CD14-positive monocyte (primary cell): Measurements from ENCODE around the gene SERP2. TPM values are rescaled to one million over a fixed set of nuclear protein-coding genes. Genes with fewer than 3 reads are reported as not detected.

ENCODE experiments used
- DNase-seq, 3 donors: peaks; one replicate each; pipeline ENCODE4 v3.0.0-alpha.2; 2011 to 2022
- H2AFZ ChIP-seq: 2 replicates; pipeline ENCODE4 v1.6.0; 2012; ENCODE audit warnings: mild to moderate bottlenecking, low read depth, low read length, inconsistent platforms; ENCODE audit not compliant: insufficient read depth, poor library complexity, severe bottlenecking
- H3K27ac ChIP-seq, 2 donors: 1 replicate in 1 of 2; 2 replicates in 1 of 2; pipeline ENCODE4 v1.5.1; 2012 to 2013; ENCODE audit warnings: low read length in 2 of 2, control low read depth in 1 of 2, inconsistent platforms in 1 of 2, low read depth in 1 of 2, mild to moderate bottlenecking in 1 of 2
- H3K27me3 ChIP-seq, 2 donors: one replicate each; pipeline versions ENCODE4 v1.6.0 to v1.6.1; 2011 to 2013; ENCODE audit warnings: low read length in 2 of 2; ENCODE audit not compliant: control insufficient read depth in 2 of 2, insufficient read depth in 2 of 2
- H3K36me3 ChIP-seq, 2 donors: replicated peaks in 1 of 2; 1 replicate in 1 of 2; 2 replicates in 1 of 2; pipeline versions ENCODE4 v1.5.1 to v1.6.1; 2012 to 2013; ENCODE audit warnings: low read length in 2 of 2, control low read depth in 1 of 2, inconsistent platforms in 1 of 2, mild to moderate bottlenecking in 1 of 2; ENCODE audit not compliant: insufficient read depth in 2 of 2, control insufficient read depth in 1 of 2
- H3K4me1 ChIP-seq, 2 donors: 1 replicate in 1 of 2; 2 replicates in 1 of 2; pipeline versions ENCODE4 v1.5.1 to v1.6.1; 2012 to 2013; ENCODE audit warnings: low read length in 2 of 2, control low read depth in 1 of 2, inconsistent platforms in 1 of 2, mild to moderate bottlenecking in 1 of 2, moderate library complexity in 1 of 2; ENCODE audit not compliant: insufficient read depth in 2 of 2, control insufficient read depth in 1 of 2
- H3K4me2 ChIP-seq: replicated peaks from 2 replicates; pipeline ENCODE3; 2012; ENCODE audit warnings: low read length, moderate library complexity, mild to moderate bottlenecking; ENCODE audit not compliant: poor library complexity, severe bottlenecking; ENCODE audit errors: extremely low read depth
- H3K4me3 ChIP-seq, 3 experiments: fragments of 200-600 bp in 1 of 3; sonication (generic) in 1 of 3; replicated peaks in 1 of 3; 1 replicate in 2 of 3; 2 replicates in 1 of 3; pipeline ENCODE4 v1.5.1; 2011 to 2013; ENCODE audit warnings: low read length in 3 of 3, mild to moderate bottlenecking in 3 of 3, control low read depth in 2 of 3, low read depth in 2 of 3, inconsistent platforms in 1 of 3, moderate library complexity in 1 of 3
- H3K79me2 ChIP-seq: 2 replicates; pipeline ENCODE4 v1.6.0; 2012; ENCODE audit warnings: mild to moderate bottlenecking, control low read depth, inconsistent platforms, low read length, moderate library complexity; ENCODE audit not compliant: insufficient read depth
- H3K9ac ChIP-seq: 2 replicates; pipeline ENCODE4 v1.6.0; 2017; ENCODE audit warnings: low read length, mild to moderate bottlenecking; ENCODE audit not compliant: insufficient read depth, poor library complexity, severe bottlenecking
- H3K9me3 ChIP-seq, 2 donors: replicated peaks in 1 of 2; 1 replicate in 1 of 2; 2 replicates in 1 of 2; pipeline versions ENCODE4 v1.5.1 to v1.6.1; 2012 to 2013; ENCODE audit warnings: low read length in 2 of 2, control low read depth in 1 of 2; ENCODE audit not compliant: control insufficient read depth in 1 of 2, insufficient read depth in 1 of 2
- H4K20me1 ChIP-seq: 2 replicates; pipeline ENCODE4 v1.6.0; 2012; ENCODE audit warnings: mild to moderate bottlenecking, low read length, control low read depth, moderate library complexity; ENCODE audit not compliant: insufficient read depth
- H3K27ac Mint-ChIP-seq, 7 donors: one replicate each; pipeline ENCODE4 v1.8.0; 2020; ENCODE audit warnings: mild to moderate bottlenecking in 7 of 7, mixed read lengths in 7 of 7, moderate library complexity in 6 of 7, inconsistent platforms in 2 of 7
- H3K27me3 Mint-ChIP-seq, 3 donors: one replicate each; pipeline ENCODE4 v1.8.0; 2021 to 2022; ENCODE audit warnings: low read depth in 3 of 3, mild to moderate bottlenecking in 3 of 3, mixed read lengths in 3 of 3, moderate library complexity in 3 of 3, inconsistent platforms in 1 of 3
- H3K36me3 Mint-ChIP-seq, 2 donors: one replicate each; pipeline ENCODE4 v1.8.0; 2020; ENCODE audit warnings: mixed read lengths in 2 of 2, inconsistent platforms in 1 of 2, mild to moderate bottlenecking in 1 of 2
- H3K4me1 Mint-ChIP-seq: one replicate; pipeline ENCODE4 v1.8.0; 2020; ENCODE audit warnings: mild to moderate bottlenecking, mixed read lengths
- H3K4me3 Mint-ChIP-seq, 2 donors: one replicate each; pipeline ENCODE4 v1.8.0; 2020; ENCODE audit warnings: mild to moderate bottlenecking in 2 of 2, mixed read lengths in 2 of 2, moderate library complexity in 1 of 2
- H3K9me3 Mint-ChIP-seq, 7 donors: one replicate each; pipeline ENCODE4 v1.8.0; 2020 to 2022; ENCODE audit warnings: mixed read lengths in 7 of 7, mild to moderate bottlenecking in 6 of 7, moderate library complexity in 6 of 7, inconsistent platforms in 2 of 7
- CTCF ChIP-seq: fragments of 200-600 bp; IDR thresholded peaks from one replicate; pipeline ENCODE4 v1.8.0; 2022; ENCODE audit warnings: antibody characterized with exemption, mild to moderate bottlenecking
- WGBS: methylation state at CpG from one replicate; pipeline ENCODE4 v1.1.5; 2013; ENCODE audit warnings: missing lambda C conversion rate; ENCODE audit not compliant: insufficient coverage; 5-methylcytosine and 5-hydroxymethylcytosine counted together
- intact Hi-C, 2 donors: fragments of 100-400 bp; cut with micrococcal nuclease; formaldehyde crosslinking; loops; one replicate each; pipeline versions ENCODE4 v1.15.0 to v1.15.1; 2023
- polyA plus RNA-seq, 3 donors: library from polyadenylated mRNA; depleted of rRNA in 1 of 3; unstranded in 2 of 3; stranded (reverse) in 1 of 3; fragments of 300-500 nt in 2 of 3; fragments of >200 nt in 1 of 3; fragmentation: Illumina TruSeq in 2 of 3; gene quantifications; 1 replicate in 2 of 3; 2 replicates in 1 of 3; pipeline ENCODE4 v1.2.3, GENCODE V29; 2012 to 2021

The SERP2 gene
- polyA plus RNA-seq, 3 donors = not detected

- Histone ChIP-seq H3K27ac (no peak overlapping the region), H3K9ac (no peak overlapping the region), H4K20me1 (no peaks in the 10 kb centered on the region), H2AFZ (peak overlapping the region; percentile 21), H3K27me3 (no peaks in the 10 kb centered on the region), H3K36me3 (no peaks in the 10 kb centered on the region), H3K9me3 (no peaks in the 10 kb centered on the region), H3K4me2 (no peak overlapping the region), H3K4me1 (no peaks in the 10 kb centered on the region), H3K4me3 (no peak overlapping the region), H3K79me2 (no peaks in the 10 kb centered on the region)
- H3K4me1 Mint-ChIP-seq = peaks cover 14% of the 10 kb centered on the region
- H3K4me3 Mint-ChIP-seq = no peak overlapping the region
- WGBS = 6% methylated on average over 6 of the region's 8 CpGs
- DNase-seq = no peak
- no peaks in the 10 kb centered on the region for H3K9me3 Mint-ChIP-seq
- intact Hi-C loops = no loop called here
- peaks cover 4 to 11% (median 6%) of the 10 kb centered on the region in 3 donors for H3K27me3 Mint-ChIP-seq
- H3K36me3 Mint-ChIP-seq = no peaks in the 10 kb centered on the region
- H3K27ac Mint-ChIP-seq = peak overlapping the region in 1 of 7 donors; percentile 66
- no peak for TF ChIP-seq CTCF
These were observed 19.8 kb downstream of the SERP2 start for GRCh38 chr13:44393391-44393790.

- Mint-ChIP-seq H3K9me3 (no peaks in the 10 kb centered on the region), H3K27ac (no peak overlapping the region), H3K4me1 (peaks cover 3% of the 10 kb centered on the region), H3K27me3 (peaks cover 4 to 11% (median 6%) of the 10 kb centered on the region in 3 donors), H3K4me3 (no peak overlapping the region), H3K36me3 (no peaks in the 10 kb centered on the region)
- H3K4me1 ChIP-seq = no peaks in the 10 kb centered on the region
- no peak overlapping the region for H3K27ac ChIP-seq
- H3K79me2 ChIP-seq = no peaks in the 10 kb centered on the region
- no peak overlapping the region for H2AFZ ChIP-seq
- no peak overlapping the region for H3K4me3 ChIP-seq
- H3K9ac ChIP-seq = no peak overlapping the region
- no peak overlapping the region for H3K4me2 ChIP-seq
- H4K20me1 ChIP-seq = no peaks in the 10 kb centered on the region
- no peaks in the 10 kb centered on the region for H3K36me3 ChIP-seq
- intact Hi-C loops = no loop called here
- DNase-seq = no peak
- TF ChIP-seq CTCF = no peak
- no peaks in the 10 kb centered on the region for H3K27me3 ChIP-seq
- no peaks in the 10 kb centered on the region for H3K9me3 ChIP-seq
These were observed 21.0 kb downstream of the SERP2 start for GRCh38 chr13:44394658-44395057.
